Lower lobe of right lung (tissue), 2 donors: Measurements from ENCODE around the gene DMRTC2. TPM values are rescaled to one million over a fixed set of nuclear protein-coding genes. Genes with fewer than 3 reads are reported as not detected.

Source experiments
- ATAC-seq, 2 donors: fragments of 200-7000 bp; cut with Tn5 transposase; one replicate each; pipeline ENCODE4 v1.9.1; 2020 to 2022; ENCODE audit warnings: mild to moderate bottlenecking in 2 of 2, moderate library complexity in 2 of 2
- DNase-seq: peaks from one replicate; pipeline ENCODE4 v3.0.0-alpha.2; 2020
- H3K27ac ChIP-seq: fragments of 200-600 bp; one replicate; pipeline ENCODE4 v1.8.0; 2022
- H3K27me3 ChIP-seq: fragments of 200-600 bp; one replicate; pipeline ENCODE4 v1.8.0; 2022; ENCODE audit warnings: low read depth
- H3K36me3 ChIP-seq: fragments of 200-600 bp; one replicate; pipeline ENCODE4 v1.8.0; 2022; ENCODE audit warnings: mild to moderate bottlenecking
- H3K4me1 ChIP-seq: fragments of 200-600 bp; one replicate; pipeline ENCODE4 v1.8.0; 2022
- H3K4me3 ChIP-seq: fragments of 200-600 bp; one replicate; pipeline ENCODE4 v1.8.0; 2022; ENCODE audit warnings: mild to moderate bottlenecking
- H3K9me3 ChIP-seq: fragments of 200-600 bp; one replicate; pipeline ENCODE4 v1.8.0; 2022
- intact Hi-C: fragments of 100-400 bp; cut with DNase I; formaldehyde crosslinking; loops from one replicate; pipeline ENCODE4 v1.11.0; 2022
- total RNA-seq: library from RNA; stranded (reverse); fragmentation: NEBNext Ultra II Directional; extraction: Animal tissue kit (Norgen Biotek cat#: 25700); gene quantifications from one replicate; pipeline ENCODE4 v1.2.1, GENCODE V29; 2021
- TF ChIP-seq, protein P1 (sequence below): fragments of 200-600 bp; IDR thresholded peaks from one replicate; pipeline ENCODE4 v1.8.0; 2022; ENCODE audit warnings: antibody characterized with exemption, mild to moderate bottlenecking
- donor health status: DM: no; HTN: yes; CAD: no; lungs with severe emphysema.

The DMRTC2 gene
- total RNA-seq, 1 donor from 2014 or later: not detected

DNA sequence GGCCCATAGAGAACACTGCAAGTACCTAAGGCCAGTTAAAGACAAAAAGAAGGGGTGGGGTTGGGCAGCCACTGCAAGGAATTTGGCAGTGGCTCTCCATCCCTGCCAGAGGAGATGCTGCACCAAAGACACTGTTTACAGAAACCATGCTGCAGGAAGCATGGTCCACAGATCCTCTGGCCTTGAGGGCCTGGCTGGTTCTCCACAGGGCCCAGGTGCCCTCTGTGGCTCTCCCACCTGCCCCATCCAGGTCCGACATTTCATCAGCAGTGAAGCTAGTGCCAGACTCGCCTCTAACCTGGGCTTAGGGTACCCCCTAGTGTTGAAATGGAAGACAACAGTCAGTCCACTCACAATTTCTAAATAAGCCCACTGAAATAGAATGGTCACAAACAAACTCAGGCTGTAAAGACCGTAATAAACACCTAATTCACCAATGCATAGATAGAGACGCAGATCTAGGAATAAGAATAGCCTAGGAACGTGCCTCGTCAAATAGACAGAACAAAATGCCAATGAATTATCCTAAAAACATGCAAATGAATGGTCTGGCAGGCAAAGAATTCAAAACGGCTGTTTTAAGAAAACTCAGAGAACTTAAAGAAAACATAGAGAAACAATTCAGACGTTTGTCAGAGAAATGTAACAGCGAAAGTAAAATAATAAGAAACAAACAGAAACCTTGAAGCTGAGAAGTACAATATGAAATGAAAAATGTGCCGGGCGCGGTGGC, 23.7 kb upstream of the DMRTC2 start:
- H3K4me1 ChIP-seq: no peaks in the 10 kb centered on the region
- H3K4me3 ChIP-seq: no peak overlapping the region
- H3K27me3 ChIP-seq: peaks cover 7% of the 10 kb centered on the region
- TF ChIP-seq, protein P1, sequence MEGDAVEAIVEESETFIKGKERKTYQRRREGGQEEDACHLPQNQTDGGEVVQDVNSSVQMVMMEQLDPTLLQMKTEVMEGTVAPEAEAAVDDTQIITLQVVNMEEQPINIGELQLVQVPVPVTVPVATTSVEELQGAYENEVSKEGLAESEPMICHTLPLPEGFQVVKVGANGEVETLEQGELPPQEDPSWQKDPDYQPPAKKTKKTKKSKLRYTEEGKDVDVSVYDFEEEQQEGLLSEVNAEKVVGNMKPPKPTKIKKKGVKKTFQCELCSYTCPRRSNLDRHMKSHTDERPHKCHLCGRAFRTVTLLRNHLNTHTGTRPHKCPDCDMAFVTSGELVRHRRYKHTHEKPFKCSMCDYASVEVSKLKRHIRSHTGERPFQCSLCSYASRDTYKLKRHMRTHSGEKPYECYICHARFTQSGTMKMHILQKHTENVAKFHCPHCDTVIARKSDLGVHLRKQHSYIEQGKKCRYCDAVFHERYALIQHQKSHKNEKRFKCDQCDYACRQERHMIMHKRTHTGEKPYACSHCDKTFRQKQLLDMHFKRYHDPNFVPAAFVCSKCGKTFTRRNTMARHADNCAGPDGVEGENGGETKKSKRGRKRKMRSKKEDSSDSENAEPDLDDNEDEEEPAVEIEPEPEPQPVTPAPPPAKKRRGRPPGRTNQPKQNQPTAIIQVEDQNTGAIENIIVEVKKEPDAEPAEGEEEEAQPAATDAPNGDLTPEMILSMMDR: peak; percentile 58
- no peaks in the 10 kb centered on the region for H3K36me3 ChIP-seq
- H3K9me3 ChIP-seq: no peaks in the 10 kb centered on the region
- ATAC-seq (peak; percentile 87 to 90), DNase-seq (peak; percentile 53)
- intact Hi-C loops: no loop called here
- no peak overlapping the region for H3K27ac ChIP-seq

GRCh38 chr19:41837981-41838708, 6.7 kb upstream of the DMRTC2 start:
- intact Hi-C loops: no loop called here
- H3K4me3 ChIP-seq: no peak overlapping the region

DNA sequence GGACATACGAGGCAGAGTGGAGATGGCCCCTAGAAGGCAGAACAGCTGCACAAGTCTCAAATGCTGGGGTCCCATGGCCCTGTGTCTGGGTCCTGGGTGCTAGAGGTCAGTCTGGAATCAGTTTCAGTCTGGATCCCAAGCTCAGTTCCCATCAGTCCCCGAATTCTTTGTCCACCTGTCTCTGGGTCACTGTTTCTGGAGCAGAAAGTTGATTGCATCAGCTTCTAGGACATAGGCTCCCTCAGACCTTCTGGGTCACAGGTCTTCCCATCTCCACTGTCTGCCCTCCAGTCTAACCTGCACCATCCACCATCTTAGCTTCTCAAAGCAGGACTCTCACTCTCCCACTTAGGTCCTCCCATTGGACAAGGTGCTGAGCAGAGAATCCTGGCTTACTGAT, 5.6 kb upstream of the DMRTC2 start:
- H3K27ac ChIP-seq: no peak overlapping the region
- H3K4me3 ChIP-seq: no peak overlapping the region
- no peaks in the 10 kb centered on the region for H3K9me3 ChIP-seq
- no peaks in the 10 kb centered on the region for H3K4me1 ChIP-seq
- no peaks in the 10 kb centered on the region for H3K36me3 ChIP-seq
- H3K27me3 ChIP-seq: peaks cover 58% of the 10 kb centered on the region
- DNase-seq: no peak
- TF ChIP-seq, protein P1: no peak
- no peak for ATAC-seq
- intact Hi-C loops: no loop called here

More at GRCh38 chr19:41837981-41838708, 6.7 kb upstream of the DMRTC2 start:
- Histone ChIP-seq H3K9me3 (no peaks in the 10 kb centered on the region), H3K27me3 (peaks cover 58% of the 10 kb centered on the region), H3K36me3 (no peaks in the 10 kb centered on the region), H3K27ac (no peak overlapping the region), H3K4me1 (no peaks in the 10 kb centered on the region)
- TF ChIP-seq, protein P1: no peak
- no peak for ATAC-seq
- DNase-seq: no peak

DNA sequence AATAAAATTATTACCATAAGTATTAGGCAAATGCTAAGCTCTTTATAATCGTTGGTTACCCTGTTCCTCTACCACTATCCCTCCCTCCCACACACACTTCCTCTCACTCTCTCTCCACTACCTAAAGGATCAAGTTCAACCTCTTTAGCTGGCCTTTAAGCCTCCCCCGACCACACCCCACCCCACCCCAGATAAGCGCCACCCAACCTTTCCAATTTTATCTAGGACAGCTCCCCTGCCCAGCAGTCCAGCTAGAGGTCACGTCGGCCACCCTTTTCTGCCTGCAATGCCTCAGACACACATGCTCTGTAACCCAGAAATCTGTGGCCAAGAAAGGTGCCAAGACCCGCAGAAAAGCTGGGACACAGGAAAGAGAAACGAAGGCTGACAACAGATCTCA, 1.5 kb upstream of the DMRTC2 start:
- no peak for ATAC-seq
- no peaks in the 10 kb centered on the region for H3K9me3 ChIP-seq
- TF ChIP-seq, protein P1: no peak
- no peak overlapping the region for H3K4me3 ChIP-seq
- no peak for DNase-seq
- H3K27me3 ChIP-seq: peaks cover 30% of the 10 kb centered on the region
- no peak overlapping the region for H3K27ac ChIP-seq
- H3K36me3 ChIP-seq: no peaks in the 10 kb centered on the region
- intact Hi-C loops: no loop called here
- H3K4me1 ChIP-seq: no peaks in the 10 kb centered on the region

DNA sequence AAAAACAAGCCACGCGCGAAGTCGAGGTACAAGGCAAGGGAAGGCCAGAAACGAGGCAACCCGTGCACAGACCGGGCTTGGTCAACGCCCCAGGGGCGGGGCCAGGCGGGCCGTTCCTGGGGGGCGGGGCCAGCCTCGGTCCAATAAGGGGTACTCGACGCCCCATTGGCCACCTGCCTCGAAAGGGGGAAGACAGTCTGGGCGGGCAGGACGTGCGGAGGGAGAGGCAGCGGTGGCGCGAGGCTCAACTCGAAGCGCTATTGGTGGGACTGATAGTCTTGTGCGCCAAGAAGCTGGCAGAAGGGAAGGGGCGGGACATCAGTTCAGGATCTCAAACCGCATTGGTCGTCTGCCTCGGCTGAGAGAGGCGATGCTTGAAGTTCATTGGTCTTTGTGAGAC, 241 bp upstream of the DMRTC2 start, which contains the start of gene LYPD4:
Gene LYPD4, minus strand, starts transcription at position 83 of the 400 bp plus-strand sequence. CDS start 5,398 bp downstream, outside the sequence.
- Histone ChIP-seq H3K36me3 (no peaks in the 10 kb centered on the region), H3K27ac (no peak within 1 kb of the TSS), H3K27me3 (peaks cover 21% of the 10 kb centered on the region), H3K9me3 (no peaks in the 10 kb centered on the region), H3K4me3 (no peak within 1 kb of the TSS), H3K4me1 (no peaks in the 10 kb centered on the region)
- ATAC-seq (no peak), DNase-seq (no peak)
- intact Hi-C loops: no loop called here
- TF ChIP-seq, protein P1: no peak
